B cell (primary cell): ENCODE measurements around the gene DHDDS. TPM values are rescaled to one million over a fixed set of nuclear protein-coding genes. Genes with fewer than 3 reads are reported as not detected.

Source experiments
- ATAC-seq: fragments of 200-7000 bp; cut with Tn5 transposase; one replicate; pipeline ENCODE4 v1.10.0; 2021; ENCODE audit warnings: low read depth, mild to moderate bottlenecking, moderate number of reproducible peaks, moderate library complexity
- CTCF ChIA-PET: fragments of 350-600 bp; sonication (Branson Sonifier 250); formaldehyde crosslinking; loops from one replicate; lab custom pipeline; 2021; ENCODE audit warnings: antibody characterized with exemption, inconsistent platforms; lab: Charles Lee
- POLR2A ChIA-PET: fragments of 350-600 bp; sonication (Branson Sonifier 250); formaldehyde crosslinking; loops from one replicate; lab custom pipeline; 2021; ENCODE audit warnings: antibody characterized with exemption; lab: Charles Lee
- DNase-seq: peaks from one replicate; pipeline ENCODE4 v3.0.0; 2013
- H2AFZ ChIP-seq: 2 replicates; pipeline ENCODE4 v1.6.1; 2012; ENCODE audit warnings: mild to moderate bottlenecking, low read depth, low read length; ENCODE audit not compliant: insufficient read depth, poor library complexity, severe bottlenecking
- H3K27ac ChIP-seq, 2 donors: 1 replicate in 1 of 2; 2 replicates in 1 of 2; pipeline ENCODE4 v1.5.1; 2012 to 2013; ENCODE audit warnings: low read length in 2 of 2, mild to moderate bottlenecking in 2 of 2, moderate library complexity in 1 of 2
- H3K27me3 ChIP-seq, 4 experiments: fragments of 200-600 bp in 1 of 4; sonication (generic) in 1 of 4; replicated peaks in 1 of 4; 1 replicate in 2 of 4; 2 replicates in 2 of 4; pipeline versions ENCODE4 v1.6.1 to v1.7.0; 2013 to 2016; ENCODE audit warnings: low read length in 3 of 4, mild to moderate bottlenecking in 2 of 4, mixed read lengths in 1 of 4, moderate library complexity in 1 of 4; ENCODE audit not compliant: insufficient read depth in 4 of 4, control insufficient read depth in 3 of 4; ENCODE audit errors: control extremely low read depth in 1 of 4
- H3K36me3 ChIP-seq, 2 experiments: replicated peaks in 1 of 2; 1 replicate in 1 of 2; 2 replicates in 1 of 2; pipeline versions ENCODE4 v1.6.1 to v1.7.1; 2013; ENCODE audit warnings: low read length in 1 of 2; ENCODE audit not compliant: insufficient read depth in 2 of 2, control insufficient read depth in 1 of 2; ENCODE audit errors: control extremely low read depth in 1 of 2, extremely low read depth in 1 of 2
- H3K4me1 ChIP-seq, 2 donors: fragments of 200-600 bp in 1 of 2; sonication (generic) in 1 of 2; 1 replicate in 1 of 2; 2 replicates in 1 of 2; pipeline versions ENCODE4 v1.5.1 to v1.6.1; 2013 to 2017; ENCODE audit warnings: low read length in 2 of 2; ENCODE audit not compliant: control insufficient read depth in 2 of 2, insufficient read depth in 2 of 2
- H3K4me2 ChIP-seq: replicated peaks from 2 replicates; pipeline ENCODE3; 2012; ENCODE audit warnings: mild to moderate bottlenecking, low read depth, low read length; ENCODE audit not compliant: poor library complexity, severe bottlenecking
- H3K4me3 ChIP-seq, 5 experiments: fragments of 200-600 bp in 1 of 5; sonication (generic) in 1 of 5; 1 replicate in 3 of 5; 2 replicates in 2 of 5; pipeline versions ENCODE4 v1.5.1 to v1.7.0; 2011 to 2016; ENCODE audit warnings: low read length in 4 of 5, mild to moderate bottlenecking in 4 of 5, low read depth in 2 of 5, control low read depth in 1 of 5, moderate library complexity in 1 of 5; ENCODE audit not compliant: insufficient read depth in 1 of 5; ENCODE audit errors: control extremely low read depth in 1 of 5, extremely low read depth in 1 of 5
- H3K79me2 ChIP-seq: fragments of 200-600 bp; sonication (generic); one replicate; pipeline ENCODE4 v1.6.0; 2016; ENCODE audit warnings: low read length; ENCODE audit not compliant: control insufficient read depth, insufficient read depth
- H3K9ac ChIP-seq: fragments of 200-600 bp; sonication (generic); 2 replicates; pipeline ENCODE4 v1.6.1; 2017; ENCODE audit warnings: mild to moderate bottlenecking, low read length, moderate library complexity
- H3K9me3 ChIP-seq, 3 donors: one replicate each; pipeline versions ENCODE4 v1.6.1 to v1.7.1; 2013; ENCODE audit warnings: low read length in 2 of 3; ENCODE audit not compliant: control insufficient read depth in 2 of 3, insufficient read depth in 1 of 3; ENCODE audit errors: control extremely low read depth in 1 of 3
- H4K20me1 ChIP-seq: 2 replicates; pipeline ENCODE4 v1.6.0; 2012; ENCODE audit warnings: mild to moderate bottlenecking, low read length; ENCODE audit not compliant: insufficient read depth, control insufficient read depth, poor library complexity, severe bottlenecking
- H3K27ac Mint-ChIP-seq: one replicate; pipeline ENCODE4 v1.8.0; 2021; ENCODE audit warnings: mixed read lengths
- H3K27me3 Mint-ChIP-seq: one replicate; pipeline ENCODE4 v1.8.0; 2021; ENCODE audit warnings: mixed read lengths
- H3K4me1 Mint-ChIP-seq: one replicate; pipeline ENCODE4 v1.8.0; 2021; ENCODE audit warnings: mixed read lengths
- H3K4me3 Mint-ChIP-seq: one replicate; pipeline ENCODE4 v1.8.0; 2021; ENCODE audit warnings: mixed read lengths
- H3K9me3 Mint-ChIP-seq: one replicate; pipeline ENCODE4 v1.8.0; 2022; ENCODE audit warnings: mixed read lengths; ENCODE audit not compliant: insufficient read depth
- CTCF ChIP-seq: fragments of 200-600 bp; IDR thresholded peaks from one replicate; pipeline ENCODE4 v1.8.0; 2022; ENCODE audit warnings: antibody characterized with exemption, mild to moderate bottlenecking
- EZH2 ChIP-seq: IDR thresholded peaks from 2 replicates; pipeline ENCODE4 v1.6.1; 2012; ENCODE audit warnings: borderline replicate concordance, low read depth, mild to moderate bottlenecking, moderate library complexity, low read length; ENCODE audit not compliant: insufficient read depth, poor library complexity, severe bottlenecking
- WGBS: methylation state at CpG from one replicate; pipeline ENCODE4 v1.1.5; 2013; ENCODE audit warnings: missing lambda C conversion rate; ENCODE audit not compliant: insufficient coverage; 5-methylcytosine and 5-hydroxymethylcytosine counted together
- intact Hi-C: fragments of 100-400 bp; cut with micrococcal nuclease; formaldehyde crosslinking; loops from one replicate; pipeline ENCODE4 v1.10.0; 2022
- polyA plus RNA-seq: library from polyadenylated mRNA; depleted of rRNA; stranded (reverse); fragments of >200 nt; gene quantifications from 2 replicates; pipeline ENCODE4 v1.2.3, GENCODE V29; 2012
- total RNA-seq, 2 donors: library from RNA; stranded (reverse); fragments of 120-200 nt in 1 of 2; gene quantifications; 1 replicate in 1 of 2; 2 replicates in 1 of 2; pipeline versions ENCODE4 v1.2.3 to v1.2.4, GENCODE V29; 2013 to 2022

Gene DHDDS
- total and polyA plus RNA-seq, 2 donors (not counting 1 experiment from before 2014, with no cell fraction given) = 20.4 to 54.2 TPM

GRCh38 chr1:26490155-26490554 lies 58.0 kb downstream of the DHDDS start:
- POLR2A ChIA-PET = interaction anchor here (0.6 to 1.1 kb wide), 3 partner anchors 10 to 1912 kb away, joined by 3 to 7 read pairs (median 5); no protein-coding TSS in a partner anchor
- intact Hi-C loops = no loop called here
- ATAC-seq = no peak
- Histone ChIP-seq H3K9me3 (no peaks in the 10 kb centered on the region), H3K4me3 (no peak overlapping the region), H3K27ac (no peak overlapping the region), H3K4me1 (no peaks in the 10 kb centered on the region), H3K27me3 (no peaks in the 10 kb centered on the region), H3K4me2 (no peak overlapping the region), H3K79me2 (peaks cover under 1% of the 10 kb centered on the region), H4K20me1 (no peaks in the 10 kb centered on the region), H3K36me3 (no peaks in the 10 kb centered on the region), H2AFZ (no peak overlapping the region), H3K9ac (no peak overlapping the region)
- Mint-ChIP-seq H3K4me3 (no peak overlapping the region), H3K9me3 (no peaks in the 10 kb centered on the region), H3K27ac (no peak overlapping the region), H3K4me1 (peaks cover 1% of the 10 kb centered on the region), H3K27me3 (no peaks in the 10 kb centered on the region)
- CTCF ChIA-PET = interaction anchor here (0.7 to 1.9 kb wide), 3 partner anchors 10 to 304 kb away, joined by 3 to 8 read pairs (median 5); no protein-coding TSS in a partner anchor
- 88% methylated on average over 2 of the region's 4 CpGs for WGBS
- DNase-seq = no peak
- TF ChIP-seq EZH2 (no peak), CTCF (no peak)

- TF ChIP-seq CTCF (no peak), EZH2 (no peak)
- DNase-seq (no peak), ATAC-seq (no peak)
- H3K4me2 ChIP-seq = no peak overlapping the region
- Mint-ChIP-seq H3K9me3 (no peaks in the 10 kb centered on the region), H3K4me1 (peaks cover 1% of the 10 kb centered on the region), H3K27ac (no peak overlapping the region), H3K27me3 (no peaks in the 10 kb centered on the region), H3K4me3 (no peak overlapping the region)
- no peaks in the 10 kb centered on the region for H3K9me3 ChIP-seq
- ChIA-PET POLR2A (no interaction called here), CTCF (no interaction called here)
- no peaks in the 10 kb centered on the region for H3K4me1 ChIP-seq
- no peak overlapping the region for H3K27ac ChIP-seq
- H3K27me3 ChIP-seq = no peaks in the 10 kb centered on the region
- no peaks in the 10 kb centered on the region for H4K20me1 ChIP-seq
- H3K9ac ChIP-seq = no peak overlapping the region
- no CpG with 5 or more reads among the region's 3 CpGs for WGBS
- H3K4me3 ChIP-seq = no peak overlapping the region
- intact Hi-C loops = no loop called here
- H3K36me3 ChIP-seq = no peaks in the 10 kb centered on the region
- no peak overlapping the region for H2AFZ ChIP-seq
- no peaks in the 10 kb centered on the region for H3K79me2 ChIP-seq
These were observed 61.1 kb downstream of the DHDDS start for GRCh38 chr1:26493267-26493666.
